OCI-LY3 (cell line): ENCODE data around the gene SAMD4A.

ENCODE experiments used
- H2AFZ ChIP-seq: fragments of 200-600, 300-600 bp; shearing (Covaris generic); 2 replicates; pipeline ENCODE4 v1.6.0; 2014; ENCODE audit warnings: antibody characterized with exemption, low read depth, low read length
- H3K27ac ChIP-seq: fragments of 200-600, 300-600 bp; sonication (generic); 2 replicates; pipeline ENCODE4 v1.5.1; 2014; ENCODE audit warnings: mild to moderate bottlenecking, low read length, moderate library complexity, mixed read lengths
- H3K27me3 ChIP-seq: fragments of 200-600, 300-600 bp; sonication (generic); 2 replicates; pipeline ENCODE4 v1.6.1; 2014; ENCODE audit warnings: low read depth, low read length, mixed read lengths
- H3K36me3 ChIP-seq: fragments of 200-600, 300-600 bp; sonication (generic); replicated peaks from 2 replicates; pipeline ENCODE3; 2014; ENCODE audit warnings: low read depth, low read length, mixed read lengths
- H3K4me1 ChIP-seq: fragments of 300-600, 200-600 bp; sonication (generic); 2 replicates; pipeline ENCODE4 v1.6.1; 2014; ENCODE audit warnings: low read length, mixed read lengths
- H3K4me2 ChIP-seq: fragments of 200-600, 300-600 bp; sonication (generic); 2 replicates; pipeline ENCODE4 v1.6.1; 2014; ENCODE audit warnings: low read length, mixed read lengths
- H3K4me3 ChIP-seq: fragments of 300-600, 200-600 bp; sonication (generic); 2 replicates; pipeline ENCODE4 v1.5.1; 2014; ENCODE audit warnings: antibody characterized with exemption, mild to moderate bottlenecking, low read length, moderate library complexity
- H3K79me2 ChIP-seq: fragments of 300-600, 200-600 bp; shearing (Covaris generic); 2 replicates; pipeline ENCODE4 v1.6.1; 2014; ENCODE audit warnings: mild to moderate bottlenecking, low read length, mixed read lengths
- H3K9ac ChIP-seq: fragments of 300-600, 200-600 bp; shearing (Covaris generic); 2 replicates; pipeline ENCODE4 v1.6.0; 2014; ENCODE audit warnings: mild to moderate bottlenecking, low read length, moderate library complexity
- H3K9me3 ChIP-seq: fragments of 200-600, 300-600 bp; shearing (Covaris generic); 2 replicates; pipeline ENCODE4 v1.6.1; 2014; ENCODE audit warnings: low read length, mixed read lengths; ENCODE audit not compliant: insufficient read depth
- H4K20me1 ChIP-seq: fragments of 200-600, 300-600 bp; sonication (generic); 2 replicates; pipeline ENCODE4 v1.6.1; 2016; ENCODE audit warnings: low read length, mixed read lengths; ENCODE audit not compliant: insufficient read depth
- EZH2phosphoT487 ChIP-seq: fragments of 200-600 bp; shearing (Covaris generic); IDR thresholded peaks from 2 replicates; pipeline ENCODE4 v1.6.1; 2018; ENCODE audit warnings: antibody characterized with exemption, mixed run types, low read depth
- TF ChIP-seq, protein P1 (sequence below): fragments of 200-600, 300-600 bp; sonication (generic); IDR thresholded peaks from 2 replicates; pipeline ENCODE4 v1.5.1; 2014; ENCODE audit warnings: antibody characterized with exemption, low read length, low read depth

The SAMD4A gene

DNA sequence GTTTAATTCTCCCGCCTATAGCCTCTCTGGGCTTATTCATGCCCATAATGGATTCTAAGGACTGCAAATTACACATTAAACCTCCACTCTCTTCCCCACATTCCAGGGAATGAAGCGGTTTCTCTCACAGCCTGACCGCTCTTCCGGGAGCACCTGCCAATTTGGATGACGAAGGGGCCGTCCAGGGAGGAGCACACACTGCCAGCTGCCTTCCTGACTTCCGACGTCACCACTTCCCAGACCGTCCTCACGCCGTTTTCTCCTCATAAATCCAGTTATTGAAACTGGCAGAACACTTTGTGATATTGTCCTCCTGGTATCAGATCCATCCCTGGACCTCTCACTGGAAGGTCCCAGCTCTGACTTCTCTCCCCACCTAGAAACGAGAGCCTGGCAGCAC is 248.1 kb downstream of the SAMD4A start:
- no peak overlapping the region for H3K9ac ChIP-seq
- H3K4me2 ChIP-seq: no peak overlapping the region
- no peak for TF ChIP-seq EZH2phosphoT487
- peaks cover 6% of the 10 kb centered on the region; the same call in 1 of the 2 replicates for H3K27me3 ChIP-seq
- H4K20me1 ChIP-seq: no peaks in the 10 kb centered on the region
- no peak overlapping the region for H3K27ac ChIP-seq
- no peak overlapping the region for H3K4me3 ChIP-seq
- peaks cover 4% of the 10 kb centered on the region for H3K4me1 ChIP-seq
- no peaks in the 10 kb centered on the region for H3K36me3 ChIP-seq
- no peaks in the 10 kb centered on the region for H3K9me3 ChIP-seq
- H3K79me2 ChIP-seq: no peaks in the 10 kb centered on the region
- H2AFZ ChIP-seq: no peak overlapping the region

DNA sequence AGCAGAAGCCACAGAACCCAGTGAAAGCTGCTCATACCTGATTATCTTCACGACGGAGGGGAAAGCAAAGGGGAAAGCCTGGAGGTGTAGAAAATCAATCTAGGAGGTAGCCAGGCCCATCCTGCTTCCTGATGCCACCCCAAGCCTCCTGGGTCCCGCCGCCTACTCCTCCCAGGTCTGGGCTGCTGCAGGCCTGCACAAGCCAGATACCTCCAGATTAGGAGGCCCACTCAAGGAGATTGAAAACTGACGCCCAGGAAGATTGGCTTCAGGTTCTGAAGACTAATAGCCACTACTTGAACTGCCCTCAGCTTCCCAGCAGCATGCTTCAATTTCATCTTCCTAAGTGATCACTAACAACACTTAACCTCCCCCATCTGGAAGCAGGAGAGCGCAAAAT is 248.6 kb downstream of the SAMD4A start:
- H3K4me1 ChIP-seq: no peaks in the 10 kb centered on the region
- H3K9me3 ChIP-seq: no peaks in the 10 kb centered on the region
- no peak overlapping the region for H3K4me2 ChIP-seq
- no peaks in the 10 kb centered on the region for H3K36me3 ChIP-seq
- H4K20me1 ChIP-seq: no peaks in the 10 kb centered on the region
- no peak overlapping the region for H3K27ac ChIP-seq
- no peak overlapping the region for H2AFZ ChIP-seq
- H3K9ac ChIP-seq: no peak overlapping the region
- no peak overlapping the region for H3K4me3 ChIP-seq
- H3K79me2 ChIP-seq: no peaks in the 10 kb centered on the region
- no peak for TF ChIP-seq EZH2phosphoT487
- TF ChIP-seq, protein P1, sequence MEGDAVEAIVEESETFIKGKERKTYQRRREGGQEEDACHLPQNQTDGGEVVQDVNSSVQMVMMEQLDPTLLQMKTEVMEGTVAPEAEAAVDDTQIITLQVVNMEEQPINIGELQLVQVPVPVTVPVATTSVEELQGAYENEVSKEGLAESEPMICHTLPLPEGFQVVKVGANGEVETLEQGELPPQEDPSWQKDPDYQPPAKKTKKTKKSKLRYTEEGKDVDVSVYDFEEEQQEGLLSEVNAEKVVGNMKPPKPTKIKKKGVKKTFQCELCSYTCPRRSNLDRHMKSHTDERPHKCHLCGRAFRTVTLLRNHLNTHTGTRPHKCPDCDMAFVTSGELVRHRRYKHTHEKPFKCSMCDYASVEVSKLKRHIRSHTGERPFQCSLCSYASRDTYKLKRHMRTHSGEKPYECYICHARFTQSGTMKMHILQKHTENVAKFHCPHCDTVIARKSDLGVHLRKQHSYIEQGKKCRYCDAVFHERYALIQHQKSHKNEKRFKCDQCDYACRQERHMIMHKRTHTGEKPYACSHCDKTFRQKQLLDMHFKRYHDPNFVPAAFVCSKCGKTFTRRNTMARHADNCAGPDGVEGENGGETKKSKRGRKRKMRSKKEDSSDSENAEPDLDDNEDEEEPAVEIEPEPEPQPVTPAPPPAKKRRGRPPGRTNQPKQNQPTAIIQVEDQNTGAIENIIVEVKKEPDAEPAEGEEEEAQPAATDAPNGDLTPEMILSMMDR: no peak
- peaks cover 6% of the 10 kb centered on the region; the same call in 1 of the 2 replicates for H3K27me3 ChIP-seq

DNA sequence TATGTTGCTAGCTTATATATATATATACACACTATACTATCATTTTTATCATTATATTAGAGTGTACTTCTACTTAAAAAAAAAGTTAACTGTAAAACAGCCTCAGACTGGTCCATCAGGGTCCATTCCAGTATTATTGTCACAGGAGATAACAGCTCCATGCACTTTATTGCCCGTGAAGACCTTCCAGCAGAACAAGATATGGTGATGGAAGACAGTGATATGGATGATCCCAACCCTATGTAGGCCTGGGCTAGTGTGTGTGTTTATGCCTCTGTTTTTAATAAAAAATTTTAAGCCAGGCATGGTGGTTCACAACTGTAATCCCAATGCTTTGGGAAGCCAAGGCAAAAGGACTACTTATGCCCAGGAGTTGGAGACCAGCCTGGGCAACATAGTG is 249.5 kb downstream of the SAMD4A start:
- H3K9ac ChIP-seq: no peak overlapping the region
- H3K79me2 ChIP-seq: no peaks in the 10 kb centered on the region
- H3K4me2 ChIP-seq: no peak overlapping the region
- no peak overlapping the region for H3K4me3 ChIP-seq
- no peaks in the 10 kb centered on the region for H3K36me3 ChIP-seq
- TF ChIP-seq EZH2phosphoT487: no peak
- TF ChIP-seq, protein P1: no peak
- no peaks in the 10 kb centered on the region for H4K20me1 ChIP-seq
- no peaks in the 10 kb centered on the region for H3K4me1 ChIP-seq
- no peaks in the 10 kb centered on the region for H3K9me3 ChIP-seq
- no peak overlapping the region for H3K27ac ChIP-seq
- peaks cover under 1% of the 10 kb centered on the region; the same call in 1 of the 2 replicates for H3K27me3 ChIP-seq
- H2AFZ ChIP-seq: no peak overlapping the region

DNA sequence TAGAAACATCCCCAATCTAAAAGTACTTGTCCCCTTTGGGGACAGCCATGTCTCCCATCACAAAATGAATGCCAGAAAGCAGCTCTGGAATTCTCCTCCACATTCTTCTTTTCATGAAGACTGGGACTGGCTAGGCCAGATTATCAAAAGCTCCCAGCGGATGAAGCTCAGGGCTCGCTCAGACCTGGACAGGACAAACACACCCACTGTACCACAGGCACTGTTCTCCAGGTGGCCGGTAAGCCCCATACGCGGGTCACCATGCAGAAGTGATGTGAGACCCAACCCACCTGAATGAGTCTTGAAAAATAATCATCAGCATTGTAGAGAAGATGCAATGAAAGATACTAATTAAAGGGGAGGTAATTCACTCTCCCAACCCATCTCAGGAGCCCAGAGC is 250.6 kb downstream of the SAMD4A start:
- H3K9ac ChIP-seq: no peak overlapping the region
- H3K27me3 ChIP-seq: no peaks in the 10 kb centered on the region; the same call in 1 of the 2 replicates
- H3K4me2 ChIP-seq: no peak overlapping the region
- no peak overlapping the region for H3K4me3 ChIP-seq
- H3K4me1 ChIP-seq: no peaks in the 10 kb centered on the region
- no peaks in the 10 kb centered on the region for H3K9me3 ChIP-seq
- no peaks in the 10 kb centered on the region for H3K36me3 ChIP-seq
- TF ChIP-seq, protein P1: no peak
- no peak for TF ChIP-seq EZH2phosphoT487
- H4K20me1 ChIP-seq: no peaks in the 10 kb centered on the region
- no peaks in the 10 kb centered on the region for H3K79me2 ChIP-seq
- H3K27ac ChIP-seq: no peak overlapping the region
- H2AFZ ChIP-seq: no peak overlapping the region
